Measurements from ENCODE around the gene DHRS3.

- no peak for TF ChIP-seq CTCF (IDR thresholded peaks at IDR 0.05)
- no peak for TF ChIP-seq EZH2 (IDR thresholded peaks at IDR 0.05; ENCODE audit: borderline replicate concordance, insufficient read depth, low read depth, low read length, poor library complexity, severe bottlenecking)
Measured at GRCh38 chr1:12588695-12589094, 29.3 kb downstream of the DHRS3 start.

Data from B cell (primary cell).